Stimulated activated CD8-positive, alpha-beta memory T cell treated with anti-CD3 and anti-CD28 coated beads, Interleukin-15, amount 100 ng/mL, for 24 hours (primary cell): Measurements from ENCODE around the gene DUOX1.
"Not testable (repeated sequence)": the region's sequence is repeated elsewhere in the genome, so short reads cannot be mapped to it uniquely, and the experiment has no call there.

ENCODE experiments used
- DNase-seq: peaks from one replicate; pipeline ENCODE4 v3.0.0-alpha.2; 2020; ENCODE audit warnings: low read depth

The DUOX1 gene

GRCh38 chr15:45129651-45130129 is at the start of gene DUOX1, which contains the start of gene DUOXA1:
TSS of gene DUOX1 (plus strand) at chr15:45129994. CDS start at chr15:45131967, 1,973 bp downstream.
TSS of gene DUOXA1 (minus strand) at chr15:45129879. CDS start at chr15:45123014, 6,865 bp downstream.
- no peak for DNase-seq

- not testable (repeated sequence) for DNase-seq
Observed at GRCh38 chr15:45080593-45080992, 49.2 kb upstream of the DUOX1 start.

GRCh38 chr15:45082412-45082811 is 47.4 kb upstream of the DUOX1 start:
- not testable (repeated sequence) for DNase-seq

GRCh38 chr15:45083223-45083622 is 46.6 kb upstream of the DUOX1 start:
- DNase-seq: no peak

GRCh38 chr15:45084163-45084562 is 45.6 kb upstream of the DUOX1 start:
- DNase-seq: no peak

- DNase-seq: no peak
Observed at GRCh38 chr15:45087513-45087912, 42.3 kb upstream of the DUOX1 start.

- no peak for DNase-seq
Observed at GRCh38 chr15:45088801-45089711, 40.7 kb upstream of the DUOX1 start.

GRCh38 chr15:45089712-45090373 is 40.0 kb upstream of the DUOX1 start:
- no peak for DNase-seq

GRCh38 chr15:45091161-45091560 is 38.6 kb upstream of the DUOX1 start:
- no peak for DNase-seq

- no peak for DNase-seq
Observed at GRCh38 chr15:45091576-45091975, 38.2 kb upstream of the DUOX1 start.

GRCh38 chr15:45093013-45093412 is 36.8 kb upstream of the DUOX1 start:
- DNase-seq: no peak

GRCh38 chr15:45093622-45094357 is 36.0 kb upstream of the DUOX1 start:
- no peak for DNase-seq

GRCh38 chr15:45094358-45094730 is 35.5 kb upstream of the DUOX1 start:
- no peak for DNase-seq

- no peak for DNase-seq
Observed at GRCh38 chr15:45095661-45096060, 34.1 kb upstream of the DUOX1 start.

GRCh38 chr15:45097466-45097865 is 32.3 kb upstream of the DUOX1 start:
- no peak for DNase-seq

GRCh38 chr15:45099549-45100165 is 30.1 kb upstream of the DUOX1 start:
- DNase-seq: no peak

GRCh38 chr15:45100884-45101625 is 28.7 kb upstream of the DUOX1 start:
- no peak for DNase-seq

- DNase-seq: no peak
Observed at GRCh38 chr15:45101749-45102148, 28.0 kb upstream of the DUOX1 start.

GRCh38 chr15:45102226-45102625 is 27.6 kb upstream of the DUOX1 start:
- DNase-seq: no peak

- not testable (repeated sequence) for DNase-seq
Observed at GRCh38 chr15:45104170-45104569, 25.6 kb upstream of the DUOX1 start.

- DNase-seq: no peak
Observed at GRCh38 chr15:45105586-45105985, 24.2 kb upstream of the DUOX1 start.
